ENCODE data around the gene TENM3.

The TENM3 gene

GRCh38 chr4:182837831-182838230 is 594.6 kb downstream of the TENM3 start:
- H3K36me3 Mint-ChIP-seq (ENCODE audit: low read depth) = no peaks in the 10 kb centered on the region
- H3K27ac Mint-ChIP-seq = no peak overlapping the region
- peaks cover 2% of the 10 kb centered on the region for H3K4me1 Mint-ChIP-seq
- no peak for TF ChIP-seq CTCF (IDR thresholded peaks at IDR 0.05; ENCODE audit: unreplicated experiment in 3 of 3)
- no peak overlapping the region for H3K4me3 Mint-ChIP-seq
- peaks cover 50% of the 10 kb centered on the region for H3K27me3 Mint-ChIP-seq (ENCODE audit: low read depth)
- H3K9me3 Mint-ChIP-seq = no peaks in the 10 kb centered on the region

- peaks cover 55% of the 10 kb centered on the region for H3K27me3 Mint-ChIP-seq (ENCODE audit: low read depth)
- TF ChIP-seq CTCF (IDR thresholded peaks at IDR 0.05; ENCODE audit: unreplicated experiment in 3 of 3) = no peak
- H3K4me3 Mint-ChIP-seq = no peak overlapping the region
- H3K9me3 Mint-ChIP-seq = no peaks in the 10 kb centered on the region
- H3K4me1 Mint-ChIP-seq = peaks cover 8% of the 10 kb centered on the region
- no peaks in the 10 kb centered on the region for H3K36me3 Mint-ChIP-seq (ENCODE audit: low read depth)
- no peak overlapping the region for H3K27ac Mint-ChIP-seq
Observed at GRCh38 chr4:182838535-182838934, 595.3 kb downstream of the TENM3 start.

GRCh38 chr4:182839256-182839655 is 596.1 kb downstream of the TENM3 start:
- H3K27ac Mint-ChIP-seq = no peak overlapping the region
- no peak overlapping the region for H3K4me3 Mint-ChIP-seq
- no peaks in the 10 kb centered on the region for H3K9me3 Mint-ChIP-seq
- no peak for TF ChIP-seq CTCF (IDR thresholded peaks at IDR 0.05; ENCODE audit: unreplicated experiment in 3 of 3)
- no peaks in the 10 kb centered on the region for H3K36me3 Mint-ChIP-seq (ENCODE audit: low read depth)
- H3K27me3 Mint-ChIP-seq (ENCODE audit: low read depth) = peaks cover 62% of the 10 kb centered on the region
- H3K4me1 Mint-ChIP-seq = peaks cover 8% of the 10 kb centered on the region

GRCh38 chr4:182840108-182840507 is 596.9 kb downstream of the TENM3 start:
- no peak overlapping the region for H3K27ac Mint-ChIP-seq
- no peaks in the 10 kb centered on the region for H3K36me3 Mint-ChIP-seq (ENCODE audit: low read depth)
- TF ChIP-seq CTCF (IDR thresholded peaks at IDR 0.05; ENCODE audit: unreplicated experiment in 3 of 3) = no peak
- H3K9me3 Mint-ChIP-seq = no peaks in the 10 kb centered on the region
- peaks cover 57% of the 10 kb centered on the region for H3K27me3 Mint-ChIP-seq (ENCODE audit: low read depth)
- H3K4me1 Mint-ChIP-seq = peaks cover 8% of the 10 kb centered on the region
- no peak overlapping the region for H3K4me3 Mint-ChIP-seq

- TF ChIP-seq CTCF (IDR thresholded peaks at IDR 0.05; ENCODE audit: unreplicated experiment in 3 of 3) = no peak
- Mint-ChIP-seq H3K27me3 (ENCODE audit: low read depth) (peaks cover 54% of the 10 kb centered on the region), H3K4me3 (no peak overlapping the region), H3K9me3 (no peaks in the 10 kb centered on the region), H3K27ac (no peak overlapping the region), H3K36me3 (ENCODE audit: low read depth) (no peaks in the 10 kb centered on the region), H3K4me1 (peaks cover 8% of the 10 kb centered on the region)
Observed at GRCh38 chr4:182842104-182842600, 599.0 kb downstream of the TENM3 start.

- H3K27ac Mint-ChIP-seq = no peak overlapping the region
- TF ChIP-seq CTCF (IDR thresholded peaks at IDR 0.05; ENCODE audit: unreplicated experiment in 3 of 3) = no peak
- H3K4me3 Mint-ChIP-seq = no peak overlapping the region
- peaks cover 54% of the 10 kb centered on the region for H3K27me3 Mint-ChIP-seq (ENCODE audit: low read depth)
- peaks cover 13% of the 10 kb centered on the region for H3K4me1 Mint-ChIP-seq
- H3K9me3 Mint-ChIP-seq = no peaks in the 10 kb centered on the region
- H3K36me3 Mint-ChIP-seq (ENCODE audit: low read depth) = no peaks in the 10 kb centered on the region
Observed at GRCh38 chr4:182842759-182843390, 599.7 kb downstream of the TENM3 start.

Measured in nephron (organoid).